SH-SY5Y (cell line): Measurements from ENCODE around the gene ELP5.

ENCODE experiments used
- GATA2 ChIP-seq: IDR thresholded peaks from 2 replicates; pipeline ENCODE4 v1.6.1; 2011; ENCODE audit warnings: mild to moderate bottlenecking, low read depth, low read length
- GATA3 ChIP-seq: IDR thresholded peaks from 2 replicates; pipeline ENCODE4 v1.6.1; 2011; ENCODE audit warnings: low read depth, mild to moderate bottlenecking, low read length, moderate library complexity

ELP5 gene

GRCh38 chr17:7215652-7216180 lies 36.3 kb upstream of the ELP5 start:
- no peak for TF ChIP-seq GATA3

GRCh38 chr17:7216242-7217112 lies 35.5 kb upstream of the ELP5 start:
- TF ChIP-seq GATA3 (no peak), GATA2 (no peak)

- TF ChIP-seq GATA3 (no peak), GATA2 (no peak)
Measured at GRCh38 chr17:7217113-7217987, 34.7 kb upstream of the ELP5 start.

GRCh38 chr17:7218166-7218565 lies 33.8 kb upstream of the ELP5 start:
- no peak for TF ChIP-seq GATA3
- no peak for TF ChIP-seq GATA2

- TF ChIP-seq GATA3 = no peak
- TF ChIP-seq GATA2 = no peak
Measured at GRCh38 chr17:7218758-7219157, 33.3 kb upstream of the ELP5 start.

- no peak for TF ChIP-seq GATA3
- no peak for TF ChIP-seq GATA2
Measured at GRCh38 chr17:7219229-7219811, 32.7 kb upstream of the ELP5 start.

- no peak for TF ChIP-seq GATA2
- TF ChIP-seq GATA3 = no peak
Measured at GRCh38 chr17:7219812-7220592, 32.0 kb upstream of the ELP5 start, which contains the start of the genes ACADVL and DLG4. Gene ACADVL (plus strand): TSS chr17:7219938. CDS start chr17:7219985, 47 bp downstream. Gene DLG4 (minus strand): TSS chr17:7219836.

- TF ChIP-seq GATA3 = no peak
- TF ChIP-seq GATA2 = no peak
Measured at GRCh38 chr17:7220593-7221277, 31.3 kb upstream of the ELP5 start.

GRCh38 chr17:7221278-7222092 lies 30.5 kb upstream of the ELP5 start:
- TF ChIP-seq GATA2 = no peak
- no peak for TF ChIP-seq GATA3

GRCh38 chr17:7222093-7222971 lies 29.7 kb upstream of the ELP5 start:
- TF ChIP-seq GATA3 = no peak
- TF ChIP-seq GATA2 = no peak

GRCh38 chr17:7222972-7223292 lies 29.1 kb upstream of the ELP5 start:
- TF ChIP-seq GATA3 (no peak), GATA2 (no peak)
